HG02678 (cell line): ENCODE measurements around the gene TRIP13.
A peak's percentile ranks its signal among the peaks of the same experiment; 100 is the strongest.

Experiments used
- ATAC-seq: cut with Tn5 transposase; IDR thresholded peaks from one replicate; pipeline ENCODE4 v1.9.1; 2021; ENCODE audit warnings: mild to moderate bottlenecking, moderate library complexity; ENCODE audit not compliant: unreplicated experiment

Gene TRIP13

DNA sequence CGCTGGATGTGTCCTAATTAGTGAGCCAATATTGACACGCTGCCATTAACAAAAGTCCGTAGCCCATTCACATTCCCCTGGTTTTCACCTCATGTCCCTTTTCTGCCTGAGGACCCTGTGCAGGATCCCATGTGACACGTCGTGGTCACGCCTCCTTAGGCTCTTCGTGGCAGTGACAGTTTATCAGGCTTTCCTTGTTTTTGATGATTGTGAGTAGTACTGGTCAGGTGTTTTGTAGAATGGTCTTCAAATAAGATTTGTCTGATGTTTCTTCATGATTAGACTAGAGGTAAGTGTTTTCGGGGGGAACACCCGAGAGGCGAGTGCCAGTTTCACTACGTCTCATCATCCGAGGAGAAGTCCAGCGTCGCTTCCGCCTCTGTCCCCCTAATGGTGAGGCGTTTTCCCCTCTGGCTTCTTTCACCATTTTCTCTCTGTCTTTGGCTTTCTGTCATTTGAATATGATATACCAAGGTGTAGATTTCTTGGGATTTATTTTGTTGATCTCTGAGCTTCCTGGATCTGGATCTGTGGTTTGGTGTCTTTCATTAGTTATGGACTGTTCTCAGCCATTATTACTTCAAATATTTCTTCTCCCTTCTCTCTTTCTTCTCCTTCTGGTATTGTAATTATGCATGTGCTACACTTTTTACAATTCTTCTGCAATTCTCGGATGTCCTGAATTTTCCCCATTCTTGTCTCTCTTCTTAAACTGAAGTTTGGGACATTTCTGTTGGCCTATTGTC lies 57.3 kb downstream of the TRIP13 start:
- ATAC-seq = no peak

DNA sequence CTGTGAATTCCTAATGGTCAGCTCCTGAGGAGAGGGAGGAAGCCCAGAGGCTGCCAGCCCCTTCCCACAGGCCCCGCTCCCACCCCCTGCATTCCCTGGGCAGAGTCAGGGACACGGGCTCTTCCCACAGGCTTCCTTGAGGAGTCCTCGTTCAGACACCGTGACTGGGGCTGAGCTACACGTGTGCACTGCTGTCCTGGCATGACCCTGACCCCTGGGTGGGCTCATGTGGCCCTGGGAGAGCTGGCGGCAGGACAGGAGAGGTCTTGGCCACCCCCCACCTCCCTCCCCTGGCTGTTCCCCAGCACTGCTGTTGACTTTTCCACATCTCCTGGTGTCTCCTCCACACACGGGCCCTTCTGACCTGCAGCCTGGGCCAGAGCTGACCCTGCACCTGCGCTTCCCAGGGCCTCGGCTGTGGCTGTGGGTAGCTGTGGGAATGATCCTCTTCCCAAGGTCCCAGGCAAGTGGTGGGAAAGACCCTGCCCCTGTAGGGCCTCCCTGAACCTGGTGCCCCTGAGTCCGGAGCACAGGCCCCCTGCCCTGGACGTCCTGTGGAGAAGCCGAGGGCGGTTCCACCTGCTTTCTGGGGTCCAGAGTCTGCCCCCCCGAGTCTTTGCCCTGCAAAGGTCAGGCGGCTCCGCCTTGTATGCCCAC lies 59.4 kb downstream of the TRIP13 start:
- ATAC-seq = no peak

GRCh38 chr5:952597-953271 lies 60.0 kb downstream of the TRIP13 start:
- no peak for ATAC-seq

- ATAC-seq = no peak
Observed at GRCh38 chr5:953535-954449, 61.1 kb downstream of the TRIP13 start.

DNA sequence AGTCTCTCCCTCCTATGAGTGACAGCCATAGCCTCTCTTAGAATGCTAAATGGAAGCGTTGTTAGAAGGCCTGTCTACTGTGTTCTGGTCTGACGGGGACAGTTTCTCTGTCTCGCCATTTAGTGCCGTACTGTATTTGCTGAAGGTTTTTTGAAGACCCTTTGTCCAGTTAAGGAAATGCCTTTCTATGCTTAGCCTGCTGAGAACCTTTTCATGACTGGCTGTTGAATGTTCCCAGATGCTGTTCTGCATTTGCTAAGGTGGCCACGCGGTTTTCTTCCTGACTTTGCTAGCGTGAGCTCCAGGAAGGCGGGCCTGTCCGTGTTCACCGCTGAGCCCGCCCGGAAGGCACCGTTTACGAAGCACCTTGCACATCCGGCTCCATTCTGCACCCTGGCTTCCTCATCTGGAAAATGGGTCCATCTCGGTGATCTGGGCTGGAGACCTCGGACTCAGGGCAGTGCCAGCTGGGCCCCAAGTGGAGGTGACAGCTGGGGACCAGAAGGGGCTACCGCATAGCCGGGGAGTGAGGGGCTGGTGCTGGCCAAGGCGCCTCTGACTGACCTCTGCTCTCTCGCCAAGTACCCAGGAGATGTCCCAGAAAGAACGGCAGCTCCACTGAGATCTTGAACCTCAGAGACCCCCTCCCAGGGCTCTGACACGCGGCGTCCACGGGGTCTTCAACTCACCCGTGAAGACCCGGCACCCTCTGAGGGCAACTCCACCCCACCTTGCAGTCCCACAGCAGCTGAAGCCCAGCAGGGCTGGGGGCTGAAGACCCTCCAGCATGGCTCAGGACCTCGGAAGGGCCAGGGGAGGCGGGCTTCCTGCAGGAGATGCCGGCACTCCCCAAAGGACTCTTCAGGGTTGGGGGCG lies 63.4 kb downstream of the TRIP13 start:
- no peak for ATAC-seq

- ATAC-seq = peak; percentile 72
Observed at GRCh38 chr5:956941-957747, 64.5 kb downstream of the TRIP13 start.

- no peak for ATAC-seq
Observed at GRCh38 chr5:957748-958485, 65.2 kb downstream of the TRIP13 start.

DNA sequence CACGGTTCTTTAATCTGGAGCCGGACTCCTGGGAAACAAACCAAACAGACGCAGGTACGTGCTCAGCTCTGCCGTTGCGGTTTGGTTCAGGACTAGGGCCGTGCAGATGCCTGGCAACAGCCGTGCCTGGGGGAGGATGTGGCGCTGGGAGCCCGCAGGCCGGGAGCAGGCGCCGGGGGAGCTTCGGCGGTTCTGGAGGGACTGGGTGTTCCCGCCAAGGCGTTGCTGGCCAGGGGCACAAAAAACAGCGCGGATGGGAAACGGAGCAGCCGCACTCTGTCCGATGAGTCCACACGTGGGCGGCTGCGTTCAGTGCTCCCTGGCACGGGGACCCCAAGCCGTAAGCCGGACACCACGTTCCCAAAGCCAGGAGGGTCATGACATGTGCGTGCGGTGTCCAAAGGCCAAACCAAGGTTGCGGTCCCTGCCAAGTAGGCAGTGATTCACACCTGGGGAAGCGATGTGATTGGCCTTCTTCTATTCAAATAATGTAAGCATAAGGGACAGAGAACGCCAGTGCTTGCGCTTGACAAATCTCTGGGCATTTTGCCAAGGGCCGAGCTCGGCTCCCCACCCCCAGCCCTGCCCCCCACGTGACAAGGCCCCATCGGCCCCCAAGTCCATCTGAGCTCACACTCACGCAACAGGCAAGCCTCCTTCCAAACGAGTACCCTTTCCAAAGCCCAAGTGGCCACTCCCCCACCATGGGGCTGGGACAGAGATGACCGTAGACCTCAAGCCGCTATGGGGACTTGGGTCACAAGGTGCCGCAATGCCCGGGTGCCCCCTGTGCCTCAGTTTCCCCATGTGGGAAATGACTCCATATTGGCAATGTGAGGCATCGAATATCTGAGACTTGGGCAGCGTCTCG lies 66.3 kb downstream of the TRIP13 start:
- no peak for ATAC-seq

DNA sequence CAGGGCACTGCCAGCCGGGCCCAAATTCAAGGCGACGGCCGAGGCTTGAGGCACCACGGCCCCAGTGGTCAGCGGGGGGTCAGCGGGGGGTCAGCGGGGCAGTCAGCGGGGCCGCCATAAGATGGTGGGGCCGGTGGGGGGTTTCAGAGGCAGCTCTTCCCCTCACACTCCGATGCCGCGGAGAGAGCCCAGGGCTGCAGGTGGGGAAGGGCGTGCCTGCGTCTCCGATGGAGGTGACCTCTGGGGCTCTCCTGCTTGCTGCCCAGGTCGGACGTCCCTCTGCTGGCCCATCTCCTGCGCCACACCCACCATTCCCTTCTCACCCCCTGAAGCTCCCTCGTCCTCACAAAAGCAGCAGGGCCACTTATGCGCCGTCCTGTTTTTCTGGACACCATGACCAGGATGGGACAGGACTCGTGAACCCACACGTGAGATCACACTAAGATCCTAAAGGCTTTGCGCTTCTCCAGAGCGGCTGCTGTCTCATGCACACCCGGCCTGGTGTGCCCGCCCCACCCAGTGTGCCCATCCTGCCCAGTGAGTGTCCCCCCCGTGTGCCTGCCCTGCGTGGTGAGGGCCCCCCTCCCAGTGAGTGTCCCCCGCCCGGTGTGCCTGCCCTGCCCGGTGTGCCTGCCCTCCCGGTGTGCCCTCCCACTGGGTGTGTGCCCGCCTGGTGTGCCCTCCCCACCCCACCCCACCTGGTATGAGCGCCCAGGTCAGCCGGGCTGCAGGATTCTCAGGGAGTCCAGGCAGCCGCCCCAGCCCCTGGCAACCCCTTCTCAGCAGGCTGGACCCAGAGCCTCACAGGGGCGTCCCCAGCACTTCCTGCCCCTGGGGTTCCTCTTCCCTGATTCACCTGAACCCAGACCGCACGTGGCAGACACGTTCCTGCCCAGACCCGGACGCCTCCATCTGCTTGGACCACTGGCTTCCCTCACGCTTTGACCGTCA lies 67.2 kb downstream of the TRIP13 start:
- ATAC-seq = no peak

GRCh38 chr5:960551-960950 lies 67.9 kb downstream of the TRIP13 start:
- no peak for ATAC-seq

GRCh38 chr5:961002-961710 lies 68.5 kb downstream of the TRIP13 start:
- no peak for ATAC-seq

DNA sequence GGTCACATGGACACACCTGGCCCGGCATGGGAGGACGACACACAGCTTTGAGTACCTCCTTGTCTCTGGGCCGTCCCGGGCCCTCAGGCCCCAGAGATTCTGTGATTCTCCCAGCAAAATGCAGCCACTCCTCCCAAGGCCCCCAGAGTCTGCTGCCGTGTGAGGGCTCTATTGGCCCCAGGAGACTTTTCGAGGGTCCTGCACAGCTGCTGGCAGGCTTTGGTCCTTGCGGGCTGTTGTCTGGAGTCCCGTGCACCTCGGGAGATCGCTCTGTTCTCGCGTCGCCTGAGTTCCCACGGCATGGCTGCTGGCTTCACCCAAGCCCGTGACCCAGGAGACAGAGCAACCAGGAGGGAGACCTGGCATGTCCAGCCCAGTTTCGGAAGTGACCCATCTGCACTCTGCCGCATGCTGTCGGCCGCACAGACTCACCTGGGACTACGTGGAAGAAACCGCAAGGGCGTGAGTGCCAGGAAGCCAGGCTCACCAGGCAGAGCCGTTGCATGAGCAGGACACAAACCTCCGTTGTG lies 69.1 kb downstream of the TRIP13 start:
- no peak for ATAC-seq

DNA sequence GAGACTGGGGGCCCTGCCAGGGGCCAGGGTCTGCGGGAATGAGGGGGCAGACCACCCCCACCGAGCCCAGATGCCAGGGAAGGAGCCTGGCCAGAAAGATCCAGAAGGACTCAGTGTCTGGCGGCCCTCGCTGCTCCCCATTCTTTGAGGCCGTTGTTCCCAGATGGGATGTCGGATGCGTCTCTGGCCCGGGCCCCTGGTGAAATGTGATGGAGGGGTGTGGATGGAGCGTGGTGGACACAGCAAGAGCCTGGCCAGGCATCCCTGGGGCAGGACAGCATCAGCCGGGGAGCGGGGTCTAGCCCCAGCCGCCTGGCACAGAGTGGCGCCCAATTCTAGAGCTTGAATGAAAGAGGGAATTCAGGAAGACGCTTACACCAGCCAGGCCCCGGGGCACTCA lies 69.7 kb downstream of the TRIP13 start:
- ATAC-seq = no peak

GRCh38 chr5:962801-963200 lies 70.1 kb downstream of the TRIP13 start:
- no peak for ATAC-seq

GRCh38 chr5:963310-963672 lies 70.6 kb downstream of the TRIP13 start:
- ATAC-seq = peak; percentile 35
